ENCODE data around the gene PMS2.
"Not testable (repeated sequence)": the region's sequence is repeated elsewhere in the genome, so short reads cannot be mapped to it uniquely, and the experiment has no call there.

The PMS2 gene

GRCh38 chr7:6008668-6009611 is at the start of gene PMS2, which contains the start of gene AIMP2:
PMS2 (minus strand) TSS chr7:6009049; CDS start chr7:6009019, 30 bp downstream.
AIMP2 (plus strand) TSS chr7:6009272; CDS start chr7:6009364, 92 bp downstream.
- peak; percentile 99 for DNase-seq

- no peak for DNase-seq
Measured at GRCh38 chr7:6057316-6058129, 48.7 kb upstream of the PMS2 start.

- no peak for DNase-seq
Measured at GRCh38 chr7:6056616-6057015, 47.8 kb upstream of the PMS2 start.

GRCh38 chr7:6051185-6051584 is 42.3 kb upstream of the PMS2 start:
- DNase-seq = not testable (repeated sequence)

GRCh38 chr7:6049780-6050179 is 40.9 kb upstream of the PMS2 start:
- no peak for DNase-seq

- DNase-seq = no peak
Measured at GRCh38 chr7:6035686-6036085, 26.8 kb upstream of the PMS2 start.

GRCh38 chr7:6035165-6035564 is 26.3 kb upstream of the PMS2 start:
- no peak for DNase-seq

- DNase-seq = no peak
Measured at GRCh38 chr7:6032641-6033040, 23.8 kb upstream of the PMS2 start.

GRCh38 chr7:6032167-6032566 is 23.3 kb upstream of the PMS2 start:
- DNase-seq = no peak

GRCh38 chr7:6031567-6031966 is 22.7 kb upstream of the PMS2 start:
- DNase-seq = no peak

GRCh38 chr7:6030988-6031387 is 22.1 kb upstream of the PMS2 start, which contains the start of gene ANKRD61:
ANKRD61 (plus strand) TSS chr7:6031376; CDS start chr7:6031376, 0 bp downstream.
- DNase-seq = no peak

GRCh38 chr7:6028563-6028962 is 19.7 kb upstream of the PMS2 start:
- no peak for DNase-seq

- no peak for DNase-seq
Measured at GRCh38 chr7:6027806-6028365, 19.0 kb upstream of the PMS2 start.

GRCh38 chr7:6026820-6027311 is 18.0 kb upstream of the PMS2 start:
- no peak for DNase-seq

GRCh38 chr7:6026011-6026819 is 17.4 kb upstream of the PMS2 start:
- no peak for DNase-seq

GRCh38 chr7:6023974-6024435 is 15.2 kb upstream of the PMS2 start:
- DNase-seq = no peak

- DNase-seq = no peak
Measured at GRCh38 chr7:6022707-6023106, 13.9 kb upstream of the PMS2 start.

GRCh38 chr7:6020371-6021286 is 11.8 kb upstream of the PMS2 start:
- no peak for DNase-seq

GRCh38 chr7:6016653-6016966 is 7.8 kb upstream of the PMS2 start:
- DNase-seq = no peak

GRCh38 chr7:6015917-6016652 is 7.2 kb upstream of the PMS2 start:
- DNase-seq = no peak

Measured in retina (tissue), 1 donor.